HepG2 (cell line): Measurements from ENCODE around the gene TPRN. TPM values are rescaled to one million over a fixed set of nuclear protein-coding genes. Genes with fewer than 3 reads are reported as not detected.
A peak's percentile ranks its signal among the peaks of the same experiment; 100 is the strongest.

ENCODE experiments used
- ARID4A ChIP-seq: sonication (generic); formaldehyde crosslinking; IDR thresholded peaks from 2 replicates; pipeline ENCODE4 v1.5.0; 2020; ENCODE audit warnings: mild to moderate bottlenecking, missing genetic modification reagents, borderline replicate concordance
- ELK4 ChIP-seq: sonication (generic); formaldehyde crosslinking; IDR thresholded peaks from 2 replicates; pipeline ENCODE4 v1.9.0; 2021; ENCODE audit warnings: missing genetic modification reagents, borderline replicate concordance
- HOXA3 ChIP-seq: sonication (generic); formaldehyde crosslinking; IDR thresholded peaks from 2 replicates; pipeline ENCODE4 v1.5.0; 2020; ENCODE audit warnings: missing genetic modification reagents
- JUNB ChIP-seq: sonication (generic); formaldehyde crosslinking; IDR thresholded peaks from 2 replicates; pipeline ENCODE4 v1.8.0; 2022; ENCODE audit warnings: missing genetic modification reagents, mild to moderate bottlenecking, borderline replicate concordance
- MTF1 ChIP-seq: sonication (generic); formaldehyde crosslinking; IDR thresholded peaks from 2 replicates; pipeline ENCODE4 v1.5.0; 2020; ENCODE audit warnings: missing genetic modification reagents
- PCBP2 ChIP-seq: fragments of 200-400 bp; formaldehyde crosslinking; optimal IDR thresholded peaks from 2 replicates; pipeline ENCODE3; 2018; ENCODE audit warnings: low read length, low read depth; ENCODE audit not compliant: poor library complexity, severe bottlenecking
- PHF21A ChIP-seq: sonication (generic); formaldehyde crosslinking; IDR thresholded peaks from 2 replicates; pipeline ENCODE4 v1.5.0; 2020; ENCODE audit warnings: mild to moderate bottlenecking, missing genetic modification reagents
- PRDM10 ChIP-seq: sonication (generic); formaldehyde crosslinking; IDR thresholded peaks from 2 replicates; pipeline ENCODE4 v1.4.0; 2020; ENCODE audit warnings: low read depth, missing genetic modification reagents
- THAP9 ChIP-seq: sonication (generic); formaldehyde crosslinking; IDR thresholded peaks from 2 replicates; pipeline ENCODE4; 2020; ENCODE audit warnings: missing genetic modification reagents, mild to moderate bottlenecking, borderline replicate concordance
- ZBTB38 ChIP-seq: sonication (generic); formaldehyde crosslinking; IDR thresholded peaks from 2 replicates; pipeline ENCODE4 v1.5.1; 2020; ENCODE audit warnings: mild to moderate bottlenecking, missing genetic modification reagents
- ZFP82 ChIP-seq: sonication (generic); formaldehyde crosslinking; IDR thresholded peaks from 2 replicates; pipeline ENCODE4 v1.5.1; 2020; ENCODE audit warnings: mild to moderate bottlenecking, missing genetic modification reagents, borderline replicate concordance
- ZKSCAN5 ChIP-seq: sonication (generic); formaldehyde crosslinking; IDR thresholded peaks from 2 replicates; pipeline ENCODE4 v1.5.1; 2020; ENCODE audit warnings: mild to moderate bottlenecking, missing genetic modification reagents
- ZNF234 ChIP-seq: sonication (generic); formaldehyde crosslinking; conservative IDR thresholded peaks from 2 replicates; pipeline ENCODE4 v1.5.1; 2020; ENCODE audit warnings: mild to moderate bottlenecking, missing genetic modification reagents
- ZNF264 ChIP-seq: sonication (generic); formaldehyde crosslinking; IDR thresholded peaks from 2 replicates; pipeline ENCODE4 v1.4.0; 2020; ENCODE audit warnings: missing genetic modification reagents
- ZNF75D ChIP-seq: sonication (generic); formaldehyde crosslinking; IDR thresholded peaks from 2 replicates; pipeline ENCODE4 v1.8.1; 2023; ENCODE audit warnings: missing genetic modification reagents, mild to moderate bottlenecking, borderline replicate concordance
- ZSCAN22 ChIP-seq: sonication (generic); formaldehyde crosslinking; IDR thresholded peaks from 2 replicates; pipeline ENCODE4 v1.4.0; 2020; ENCODE audit warnings: mild to moderate bottlenecking, missing genetic modification reagents
- ZSCAN25 ChIP-seq: sonication (generic); formaldehyde crosslinking; IDR thresholded peaks from 2 replicates; pipeline ENCODE4 v1.8.0; 2022; ENCODE audit warnings: mild to moderate bottlenecking, missing genetic modification reagents
- polyA plus RNA-seq, 8 experiments: library from polyadenylated mRNA; depleted of rRNA in 3 of 8; stranded (reverse) in 7 of 8; unstranded in 1 of 8; fragments of >200 nt; fragmentation: Illumina TruSeq in 4 of 8; extraction: Trizol in 4 of 8; gene quantifications; 2 replicates each; pipeline versions ENCODE4 v1.2.1 to v1.2.3, GENCODE V29; 2011 to 2016; ENCODE audit warnings: low read depth in 4 of 8, missing spikeins in 1 of 8, mixed read lengths in 1 of 8; ENCODE audit not compliant: insufficient read depth in 1 of 8
- total RNA-seq, 5 experiments: library from RNA; depleted of rRNA; stranded (reverse); fragments of >200 nt; fragmentation: Illumina TruSeq; extraction: Trizol; gene quantifications; 2 replicates each; pipeline ENCODE4 v1.2.3, GENCODE V29; 2016; ENCODE audit warnings: low read depth in 1 of 5

Gene TPRN
- total and polyA plus RNA-seq, 2 of the 13 experiments (the other 11 are each of a cell fraction or from before 2014, with no cell fraction given) = 10.1 to 19.2 TPM

- TF ChIP-seq ZNF75D (CRISPR knock-in tag) (no peak), ELK4 (CRISPR knock-in tag) (no peak), ZFP82 (CRISPR knock-in tag) (0 out of 2 replicates have a peak, but pooled peaks have one; percentile 35), ZSCAN25 (CRISPR knock-in tag) (peak; percentile 98), ZBTB38 (CRISPR knock-in tag) (peak; percentile 90), HOXA3 (CRISPR knock-in tag) (peak; percentile 61), THAP9 (CRISPR knock-in tag) (peak; percentile 23; the same call in 1 of the 2 replicates), JUNB (CRISPR knock-in tag) (no peak), ZNF234 (CRISPR knock-in tag) (0 out of 2 replicates have a peak, but pooled peaks have one; percentile 49), PCBP2 (no peak), ZKSCAN5 (CRISPR knock-in tag) (no peak), MTF1 (CRISPR knock-in tag) (no peak), ZSCAN22 (CRISPR knock-in tag) (no peak), PRDM10 (CRISPR knock-in tag) (no peak), ARID4A (peak; percentile 89), PHF21A (peak; percentile 71; the same call in 1 of the 2 replicates), ZNF264 (CRISPR knock-in tag) (peak; percentile 82; the same call in 1 of the 2 replicates)
These were observed 39.8 kb upstream of the TPRN start (continued) for GRCh38 chr9:137240318-137240840.
